ENCODE results near the gene SMC3.

Gene SMC3

DNA sequence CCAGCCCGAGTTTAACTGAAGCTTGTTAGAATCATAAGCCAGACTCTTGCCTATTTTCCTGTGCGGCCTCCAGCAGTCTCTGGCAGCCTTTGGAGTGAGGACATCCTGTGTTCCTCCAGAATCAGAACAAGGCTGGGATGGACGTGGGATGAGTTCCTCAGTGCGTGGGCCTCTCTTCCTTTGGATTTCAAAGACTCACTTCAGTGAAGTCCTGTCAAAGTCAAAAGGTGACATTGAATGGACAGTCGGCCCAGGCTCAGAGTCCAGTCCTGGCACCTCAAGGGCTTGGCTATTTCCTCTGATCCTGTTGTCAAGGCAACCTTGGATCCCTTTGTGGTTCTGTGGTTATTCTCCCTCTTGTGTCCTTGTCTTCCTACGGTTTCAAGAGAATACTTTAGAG lies 21.4 kb upstream of the SMC3 start:
- DNase-seq: no peak

DNA sequence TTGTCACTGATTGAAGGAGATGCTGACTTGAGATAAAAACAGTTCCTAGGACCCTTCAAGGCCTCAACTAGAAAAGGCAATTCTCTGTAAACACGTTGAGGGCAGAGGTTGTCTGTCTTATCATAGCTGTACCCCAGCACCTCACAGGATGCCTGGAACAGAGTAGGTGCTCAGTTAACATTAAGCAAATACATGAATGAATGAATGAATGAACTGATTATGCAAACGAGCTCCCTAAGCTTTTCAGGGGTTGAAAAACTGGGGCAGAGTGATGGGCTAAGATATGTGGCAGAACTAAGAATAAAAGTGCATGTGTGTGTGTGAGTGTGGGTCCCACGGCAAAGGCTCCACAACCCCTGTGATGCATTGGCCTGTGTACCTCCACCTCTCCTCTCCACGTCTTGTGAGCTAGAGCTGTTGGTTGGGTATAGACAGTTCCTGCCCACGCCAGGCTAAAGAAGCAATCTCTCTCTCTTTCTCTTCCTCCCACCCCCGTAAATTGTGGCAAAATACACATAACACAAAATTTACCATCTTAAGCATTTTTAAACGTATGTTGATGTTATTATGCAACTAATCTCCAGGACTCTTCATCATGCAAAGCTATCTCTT lies 20.9 kb upstream of the SMC3 start:
- no peak for DNase-seq

DNA sequence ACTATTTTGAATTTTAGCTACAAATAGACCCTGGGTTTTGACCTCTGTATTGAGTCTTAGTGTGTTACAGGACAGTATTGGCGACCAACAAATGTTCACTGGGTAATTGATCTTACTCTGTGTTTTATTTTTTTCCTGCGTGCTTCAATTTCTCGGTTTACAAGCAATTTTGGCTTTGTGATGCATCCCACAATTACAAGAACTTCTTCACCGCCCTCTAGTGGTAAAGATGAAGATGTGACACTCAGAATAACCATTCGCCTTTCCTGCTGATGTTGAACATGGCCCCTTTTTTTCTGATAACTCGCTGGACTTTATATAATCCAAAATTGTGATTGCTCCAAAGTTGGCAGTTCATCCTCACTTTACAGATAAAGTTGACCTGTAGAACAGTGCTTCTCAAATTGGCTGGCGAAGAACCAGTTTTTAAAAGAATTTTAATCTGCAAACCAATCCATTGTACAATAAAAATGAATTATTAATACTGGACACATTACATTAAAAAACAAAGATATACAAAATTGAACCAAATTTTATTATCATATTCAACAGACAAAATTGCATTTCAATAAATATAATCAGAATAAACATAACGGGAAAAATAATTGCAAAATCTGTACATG lies 20.2 kb upstream of the SMC3 start:
- DNase-seq: peak in 1 of 2 experiments; percentile 45

DNA sequence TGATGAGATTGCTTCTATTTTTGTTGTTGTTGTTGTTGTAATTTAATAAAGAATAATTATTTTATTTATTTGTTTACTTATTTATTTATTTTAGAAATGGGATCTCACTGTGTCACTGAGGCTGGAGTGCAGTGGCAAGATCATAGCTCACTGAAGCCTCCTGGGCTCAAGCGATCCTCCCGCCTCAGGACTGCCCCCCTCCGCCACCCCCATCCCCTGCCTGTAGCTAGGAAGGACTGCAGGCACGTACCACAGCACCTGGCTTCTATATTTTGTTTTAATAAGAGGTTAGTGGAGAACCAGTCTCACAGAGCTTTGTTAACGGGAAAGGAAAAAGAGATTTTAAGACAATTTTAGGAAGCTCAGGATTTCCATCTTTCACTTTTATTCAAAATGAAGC lies 19.5 kb upstream of the SMC3 start:
- no peak for DNase-seq

DNA sequence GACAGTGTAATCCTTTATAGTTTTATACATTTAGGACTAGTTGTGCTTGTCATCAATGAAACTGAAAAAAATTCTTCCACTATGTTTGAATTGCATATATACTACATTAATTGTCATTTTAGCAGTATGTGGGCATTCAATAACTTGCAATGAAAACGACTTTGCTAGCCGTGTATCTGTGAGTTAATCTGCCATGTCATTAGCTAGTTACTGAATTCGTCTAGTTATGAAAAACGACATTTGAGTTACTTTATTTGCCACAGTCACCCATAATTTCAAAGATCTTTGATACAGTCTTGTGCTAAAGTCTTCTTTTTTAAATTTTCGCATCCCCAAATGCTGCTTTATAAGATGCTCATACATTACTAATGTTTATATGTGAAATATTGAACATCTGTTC lies 18.3 kb upstream of the SMC3 start:
- no peak for DNase-seq

DNA sequence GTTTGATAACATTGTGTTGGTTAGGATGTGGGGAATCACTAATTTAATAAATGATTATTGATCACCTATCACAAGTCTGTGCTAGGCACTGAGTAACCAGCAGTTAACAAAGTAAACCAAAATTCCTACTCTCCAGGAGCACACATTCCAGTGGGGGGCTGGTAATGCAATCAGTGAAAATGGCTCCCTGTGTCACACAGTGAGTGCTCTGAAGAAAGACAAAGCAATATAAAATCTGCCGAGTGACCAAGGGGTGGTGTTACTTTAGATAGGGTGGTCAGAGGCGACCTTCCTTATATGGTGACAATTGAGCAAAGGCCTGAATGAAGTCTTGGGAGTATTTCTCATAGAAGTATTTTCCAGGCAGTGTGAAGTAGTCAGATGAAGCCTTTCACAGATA lies 13.6 kb upstream of the SMC3 start:
- DNase-seq: no peak

DNA sequence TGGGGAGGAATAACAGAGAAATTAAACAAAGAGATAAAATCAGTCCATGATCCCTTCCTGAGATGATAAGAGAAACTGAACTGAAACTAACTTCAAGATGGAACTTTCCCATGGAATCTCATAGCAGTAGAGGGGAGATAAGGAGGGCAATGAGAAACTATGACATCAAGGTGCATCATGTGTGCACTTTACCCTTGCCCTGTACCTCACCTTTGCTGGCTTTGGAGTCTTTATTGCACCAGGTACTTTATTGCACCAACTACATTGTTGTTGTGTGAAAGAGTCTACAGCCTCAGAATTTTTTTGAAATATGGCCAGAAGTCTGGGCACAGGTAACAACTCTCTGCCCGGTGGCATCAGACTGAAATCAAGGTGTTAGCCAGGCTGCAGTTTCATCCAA lies 11.2 kb upstream of the SMC3 start:
- DNase-seq: no peak

DNA sequence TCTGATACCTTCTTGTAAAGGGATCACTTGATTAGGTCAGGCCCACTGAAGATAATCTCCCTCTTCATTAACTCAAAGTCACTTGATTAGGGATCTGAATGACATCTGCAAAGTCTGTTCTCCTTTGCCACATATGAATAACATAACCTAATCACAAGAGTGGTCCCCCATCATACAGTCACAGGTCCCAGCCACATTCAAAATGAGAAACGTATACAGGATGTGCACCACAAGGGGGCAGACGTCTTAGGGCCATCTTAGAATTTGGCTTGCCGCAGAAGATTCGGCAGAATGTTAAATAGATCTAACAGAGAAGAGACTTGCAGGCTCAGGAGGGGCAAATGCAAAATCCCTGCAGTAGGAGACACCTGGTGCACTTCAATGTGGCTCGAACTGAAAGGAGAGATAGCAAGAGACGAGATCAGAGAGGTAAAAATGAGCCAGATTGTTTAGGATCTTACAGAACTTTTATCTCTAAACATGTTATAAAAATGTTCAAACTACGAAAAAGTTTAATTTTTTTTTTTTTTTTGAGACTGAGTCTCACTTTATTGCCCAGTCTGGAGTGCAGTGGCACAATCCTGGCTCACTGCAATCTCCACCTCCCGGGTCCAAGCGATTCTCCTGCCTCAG lies 10.4 kb upstream of the SMC3 start:
- DNase-seq: peak; percentile 29 to 59

DNA sequence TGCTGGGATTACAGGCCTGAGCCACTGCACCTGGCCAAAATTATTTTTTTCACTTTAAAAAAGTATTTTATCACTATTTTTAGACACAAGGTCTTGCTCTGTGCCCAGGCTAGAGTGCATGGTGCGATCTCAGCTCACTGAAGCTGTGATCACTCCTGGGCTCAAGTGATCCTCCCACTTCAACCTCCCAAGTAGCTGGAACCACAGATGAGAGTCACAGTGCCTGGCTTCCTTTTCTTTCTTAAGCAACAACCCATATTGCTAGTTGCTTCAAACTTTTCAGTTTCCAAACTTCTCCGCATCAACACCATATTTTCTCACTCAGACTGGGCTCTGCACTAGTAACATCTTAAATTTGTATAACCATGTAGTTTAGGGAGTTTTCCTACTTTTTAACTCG lies 9.5 kb upstream of the SMC3 start:
- DNase-seq: no peak

DNA sequence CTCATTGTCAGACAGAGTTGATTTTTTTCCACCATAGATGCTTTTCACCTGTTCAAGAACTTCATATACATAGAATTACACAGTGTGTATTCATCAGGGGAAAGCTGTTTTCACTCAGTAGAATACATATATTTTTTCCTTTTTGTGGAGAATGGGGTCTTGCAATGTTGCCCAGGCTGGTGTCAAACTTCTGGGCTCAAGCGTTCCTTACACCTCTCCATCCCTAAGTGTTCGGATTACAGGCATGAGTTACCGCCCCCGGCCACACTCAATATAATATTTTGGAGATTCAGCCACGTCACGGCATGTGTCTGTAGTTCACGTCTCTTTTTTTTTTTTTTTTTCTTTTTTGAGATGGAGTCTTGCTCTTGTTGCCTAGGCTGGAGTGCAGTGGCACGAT lies 7.5 kb upstream of the SMC3 start:
- no peak for DNase-seq

DNA sequence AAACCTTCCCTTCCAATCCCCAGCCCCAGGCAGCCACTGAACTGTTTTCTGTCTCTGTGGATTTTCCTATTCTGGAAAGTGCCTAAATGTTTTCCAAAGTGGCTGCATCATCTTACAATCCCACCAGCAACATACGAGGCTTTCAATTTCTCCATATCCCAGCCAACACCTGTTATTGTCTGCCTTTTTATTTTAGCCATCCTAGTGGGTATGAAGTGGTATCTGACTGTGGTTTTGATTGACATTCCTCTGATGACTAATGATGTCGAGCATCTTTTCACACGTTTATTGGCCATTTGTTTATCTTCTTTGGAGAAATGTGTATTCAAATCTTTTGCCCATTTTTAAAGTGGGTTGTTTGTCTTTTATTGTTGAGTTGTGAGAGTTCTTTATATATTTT lies 6.2 kb upstream of the SMC3 start:
- no peak for DNase-seq

DNA sequence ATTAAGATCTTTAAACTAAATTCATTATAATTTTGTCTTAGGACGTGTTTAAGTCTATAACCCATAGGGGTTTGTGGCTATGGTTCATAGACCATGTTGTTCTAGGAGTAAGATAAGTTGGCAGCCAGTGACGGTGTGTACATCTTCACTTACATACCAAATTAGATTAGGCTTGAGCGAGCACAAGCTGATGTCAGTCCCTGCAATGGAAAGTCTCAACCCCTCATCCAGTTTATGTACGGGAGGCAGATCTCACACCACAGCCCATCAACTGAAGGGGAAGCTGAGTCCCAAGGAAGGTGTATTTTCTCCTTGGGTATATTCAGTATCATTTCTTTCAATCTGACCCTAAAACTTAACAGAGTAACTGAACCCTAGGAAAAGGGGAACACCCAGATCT lies 5.1 kb upstream of the SMC3 start:
- DNase-seq: no peak

DNA sequence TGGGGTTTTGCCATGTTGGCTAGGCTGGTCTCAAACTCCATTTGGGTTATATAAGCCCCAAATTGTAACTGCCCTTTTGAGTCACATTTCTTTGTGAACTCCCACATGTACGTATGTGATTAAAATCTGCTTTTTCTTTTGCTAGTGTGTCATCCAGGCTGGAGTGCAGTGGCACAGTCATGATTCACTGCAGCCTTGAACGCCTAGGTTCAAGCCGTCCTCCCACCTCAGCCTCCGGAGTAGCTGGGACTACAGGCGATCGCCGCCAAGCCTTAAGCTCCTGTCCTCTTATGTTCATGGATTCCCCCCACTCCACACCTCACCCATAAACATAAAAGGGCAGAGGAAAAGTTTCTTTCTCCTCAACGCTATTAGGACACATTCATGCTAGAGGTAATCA lies 4.4 kb upstream of the SMC3 start:
- no peak for DNase-seq

DNA sequence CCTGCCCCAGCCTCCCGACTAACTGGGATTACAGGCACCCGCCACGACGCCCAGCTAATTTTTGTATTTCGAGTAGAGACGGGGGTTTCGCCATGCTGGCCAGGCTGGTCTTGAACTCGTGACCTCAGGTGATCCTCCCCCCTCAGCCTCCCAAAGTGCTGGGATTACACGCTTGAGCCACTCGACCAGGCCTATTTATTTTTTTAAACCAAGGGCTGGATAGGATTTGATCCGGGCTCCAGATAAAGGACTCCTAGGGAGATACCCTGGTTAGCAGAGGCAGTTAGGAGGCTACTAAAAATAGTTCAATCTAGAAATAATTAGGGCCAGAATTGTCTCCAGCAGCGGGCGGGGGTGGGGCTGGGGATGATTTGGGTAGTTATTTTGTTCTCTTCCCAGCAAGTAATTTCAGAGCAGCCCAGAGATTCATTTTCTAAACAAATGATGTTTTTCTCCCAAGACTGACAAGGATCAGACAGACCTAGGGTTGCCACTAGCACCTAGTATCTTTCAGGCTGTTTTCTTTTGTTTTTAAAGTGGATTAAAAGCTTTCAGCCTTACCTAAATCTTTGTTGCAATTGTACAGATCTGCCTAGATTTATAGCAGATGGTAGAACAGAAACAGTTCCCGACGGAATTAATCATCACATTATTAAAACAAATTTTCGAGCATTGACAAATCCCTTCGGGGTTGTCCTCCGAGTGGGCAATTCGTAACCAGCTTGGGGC lies 859 bp upstream of the SMC3 start:
- no peak for DNase-seq

DNA sequence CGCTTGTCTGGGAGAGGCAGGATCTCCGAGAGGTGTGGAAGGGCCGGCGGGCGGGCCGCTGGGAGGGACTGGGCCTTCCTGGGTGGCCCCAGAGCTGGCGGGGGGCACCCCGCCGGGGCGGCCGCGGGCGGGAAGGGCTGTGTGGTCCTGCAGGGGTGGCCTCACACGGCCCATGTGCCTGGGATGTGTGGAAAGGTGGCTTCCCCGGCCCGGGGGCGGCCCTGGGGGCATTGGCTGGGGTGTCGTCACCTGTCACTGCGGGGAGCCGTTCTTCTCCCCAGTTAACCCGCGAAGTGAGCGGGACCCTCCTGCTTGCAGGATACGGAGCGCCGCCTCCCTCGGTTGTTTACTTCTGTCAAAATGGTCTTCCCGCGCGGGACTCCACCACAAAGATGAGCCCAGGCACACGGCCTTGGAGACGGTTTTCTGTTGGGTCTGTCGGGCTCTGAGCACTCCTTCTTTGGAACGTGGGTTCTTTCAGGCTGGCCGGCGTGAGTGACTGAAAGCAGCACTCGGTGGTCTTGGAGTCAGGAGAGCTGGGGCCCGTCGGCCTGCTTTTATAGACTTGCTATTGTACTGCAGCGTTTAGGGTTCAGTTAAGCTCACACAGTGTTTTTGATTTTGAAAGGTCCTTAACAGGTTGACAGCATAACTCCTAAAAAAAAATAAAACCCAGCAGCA lies 700 bp downstream of the SMC3 start:
- peak in 1 of 2 experiments; percentile 7 for DNase-seq

DNA sequence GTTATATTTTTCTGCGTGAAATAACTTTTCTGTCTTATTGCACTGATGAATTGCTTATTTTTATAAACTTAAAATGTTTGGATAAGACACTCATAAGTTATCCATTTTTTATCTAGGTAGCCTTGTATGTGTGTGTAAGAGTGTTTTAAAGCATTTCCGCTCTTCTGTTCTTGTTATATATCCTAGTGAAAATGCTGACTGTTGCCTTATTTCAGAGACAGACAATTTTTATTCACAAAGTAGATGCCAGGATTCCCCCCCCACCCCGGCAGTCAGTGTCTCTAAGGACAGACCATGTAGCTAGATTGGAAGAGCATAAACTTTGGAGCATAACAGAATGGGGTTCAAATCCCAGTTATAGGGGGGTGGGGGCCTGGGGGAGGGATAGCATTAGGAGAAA lies 1.6 kb downstream of the SMC3 start:
- no peak for DNase-seq

DNA sequence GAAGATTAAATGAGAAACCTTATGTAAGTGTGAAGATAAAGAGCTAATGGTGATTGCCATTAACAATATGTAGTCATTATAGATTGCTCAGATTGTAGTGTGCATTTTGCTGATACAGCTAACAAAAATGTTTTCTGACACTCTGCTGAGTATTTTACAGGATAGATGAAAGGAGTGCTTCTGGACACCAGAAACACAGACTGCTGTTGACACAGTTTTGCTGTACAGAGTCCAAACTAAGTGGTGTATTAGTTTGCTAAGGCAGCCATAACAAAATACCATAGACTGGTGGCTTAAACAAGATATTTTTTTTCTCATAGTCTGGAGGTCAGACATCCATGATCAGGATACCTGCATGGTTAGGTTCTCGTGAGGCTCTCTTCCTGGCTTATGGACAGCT lies 2.2 kb downstream of the SMC3 start:
- DNase-seq: no peak

DNA sequence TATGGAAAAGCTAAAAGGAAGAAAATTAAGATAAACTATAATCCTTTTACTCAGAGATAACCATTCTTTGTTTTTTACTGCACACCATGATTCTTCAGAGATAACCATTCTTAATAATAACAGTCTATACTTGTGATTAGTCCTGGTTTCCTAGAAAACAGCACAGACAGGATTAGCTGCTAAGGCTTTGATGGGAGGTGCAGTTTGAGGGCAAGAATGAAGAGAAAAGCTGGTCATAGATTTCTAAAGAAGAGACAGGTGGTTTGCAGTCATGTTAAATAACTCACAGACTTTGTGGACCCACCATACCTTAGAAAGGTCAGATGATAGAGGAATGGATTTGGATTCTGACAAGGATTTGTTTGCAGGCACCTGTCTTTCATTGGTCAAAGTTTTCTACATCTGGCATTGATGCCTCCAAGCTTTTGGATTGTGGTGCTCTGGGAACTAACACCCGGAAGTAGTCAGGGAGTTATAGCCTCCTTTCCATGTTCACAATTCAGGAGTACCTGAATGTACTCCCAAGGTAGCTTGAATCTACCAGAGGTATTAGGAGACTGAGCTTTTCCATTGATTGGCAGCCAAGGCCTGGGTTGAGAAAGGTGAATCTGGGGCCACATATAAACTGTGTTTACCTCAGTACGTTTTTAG lies 3.7 kb downstream of the SMC3 start:
- DNase-seq: no peak

DNA sequence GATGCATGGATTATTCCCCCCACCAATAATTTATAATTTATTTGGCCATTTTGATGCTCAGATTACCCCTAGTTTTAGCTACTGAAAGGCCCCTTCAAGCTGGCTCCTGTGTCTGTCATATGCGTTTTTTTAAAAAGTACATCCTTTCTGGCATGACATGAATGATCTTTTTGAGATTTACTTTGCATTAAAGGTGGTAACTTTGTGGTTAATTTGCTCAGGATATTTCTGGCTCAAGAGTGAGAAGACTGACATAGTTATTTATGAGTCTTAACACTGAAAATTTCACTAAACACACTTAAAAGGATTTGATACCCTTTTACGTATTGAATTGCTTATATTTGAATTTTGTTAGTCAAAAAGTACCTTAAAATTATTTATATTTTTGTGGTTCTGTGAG lies 5.4 kb downstream of the SMC3 start:
- no peak for DNase-seq

DNA sequence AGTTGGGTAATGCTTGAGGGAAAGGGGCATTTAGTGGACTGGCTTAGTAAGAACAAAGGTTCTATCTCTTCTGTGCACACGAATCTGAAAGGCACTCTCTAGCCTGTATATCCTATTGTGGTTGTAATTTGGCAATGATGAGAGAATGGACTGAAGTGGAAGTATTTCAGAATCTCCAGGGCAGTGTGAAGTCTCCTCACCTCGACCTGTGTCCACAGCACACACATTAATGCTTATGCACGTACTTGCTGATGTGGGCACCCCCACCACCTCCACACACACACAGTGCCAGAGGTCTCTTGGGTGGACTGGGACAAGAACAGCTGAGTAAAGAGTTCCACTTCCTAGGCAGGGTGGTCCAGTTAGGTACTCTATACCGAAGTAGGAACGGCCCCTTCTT lies 6.9 kb downstream of the SMC3 start:
- no peak for DNase-seq

DNA sequence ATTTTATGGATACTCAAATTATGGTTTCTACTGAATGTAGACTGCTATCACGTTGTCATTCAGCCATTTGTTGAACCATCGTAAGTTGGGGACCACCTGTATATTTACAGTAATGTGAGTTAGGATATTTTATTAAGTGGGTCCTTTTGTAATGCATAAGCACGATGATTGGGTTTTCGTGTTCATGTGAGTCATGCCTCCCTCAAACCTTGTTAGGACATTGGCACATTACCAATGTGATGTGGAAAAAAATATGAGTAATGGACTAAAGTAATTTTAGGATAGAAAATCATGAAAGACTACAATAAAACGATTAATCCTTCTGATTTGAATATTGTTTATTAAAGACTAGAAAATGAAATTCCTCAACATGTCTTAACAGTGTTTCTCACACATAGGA lies 8.7 kb downstream of the SMC3 start:
- no peak for DNase-seq

DNA sequence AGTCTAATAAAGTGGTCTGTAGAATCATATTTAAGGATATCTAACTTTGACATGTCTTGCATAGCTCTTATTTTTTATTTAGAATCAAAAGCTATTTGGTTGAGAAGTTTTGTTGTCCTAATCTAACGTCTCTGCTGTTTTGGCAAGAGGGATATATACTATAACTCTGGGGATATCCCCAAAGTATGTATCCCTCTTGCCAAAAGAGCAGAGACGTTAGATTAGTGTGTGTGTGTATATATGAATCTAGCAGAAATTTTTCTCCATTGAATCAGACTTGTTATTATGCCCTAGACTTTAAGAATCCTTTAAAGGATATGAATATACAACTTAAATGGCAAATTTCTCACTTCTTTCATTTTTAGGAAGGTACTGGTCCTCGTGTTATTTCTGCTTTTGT lies 9.6 kb downstream of the SMC3 start:
- no peak for DNase-seq

DNA sequence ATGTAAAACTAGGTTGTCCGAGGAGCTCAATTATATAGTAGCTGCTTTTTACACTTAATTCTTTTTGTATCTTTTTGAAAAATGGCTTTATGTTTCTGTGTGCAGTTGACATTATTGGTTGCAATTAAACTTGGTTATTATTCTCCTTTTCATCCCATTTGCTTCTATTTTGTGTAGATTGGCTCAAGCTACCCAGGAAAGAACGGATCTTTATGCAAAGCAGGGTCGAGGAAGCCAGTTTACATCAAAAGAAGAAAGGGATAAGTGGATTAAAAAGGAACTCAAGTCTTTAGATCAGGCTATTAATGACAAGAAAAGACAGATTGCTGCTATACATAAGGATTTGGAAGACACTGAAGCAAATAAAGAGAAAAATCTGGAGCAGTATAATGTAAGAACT lies 16.5 kb downstream of the SMC3 start:
- DNase-seq: peak in 1 of 2 experiments; percentile 8

Measured in NCI-H524 (cell line).